Measurements from ENCODE around the gene TPRG1. TPM values are rescaled to one million over a fixed set of nuclear protein-coding genes. Genes with fewer than 3 reads are reported as not detected.

TPRG1 gene, protein sequence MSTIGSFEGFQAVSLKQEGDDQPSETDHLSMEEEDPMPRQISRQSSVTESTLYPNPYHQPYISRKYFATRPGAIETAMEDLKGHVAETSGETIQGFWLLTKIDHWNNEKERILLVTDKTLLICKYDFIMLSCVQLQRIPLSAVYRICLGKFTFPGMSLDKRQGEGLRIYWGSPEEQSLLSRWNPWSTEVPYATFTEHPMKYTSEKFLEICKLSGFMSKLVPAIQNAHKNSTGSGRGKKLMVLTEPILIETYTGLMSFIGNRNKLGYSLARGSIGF
- total RNA-seq = 1 to 10 TPM; 1.4 to 3.2 (median 2.2) TPM
- long read RNA-seq, donor 1, partial matches to known transcripts = 0 of 1 reads
- long read RNA-seq, donor 1, other reads (novel, unspliced or antisense) = 1 of 1 reads
- long read RNA-seq, donor 2, partial matches to known transcripts = 0 of 1 reads
- long read RNA-seq, donor 2, other reads (novel, unspliced or antisense) = 1 of 1 reads

- no peak for DNase-seq
- Histone ChIP-seq H3K36me3 (ENCODE audit: low read depth) (no peaks in the 10 kb centered on the region), H3K4me1 (ENCODE audit: low read depth) (peaks cover 4% of the 10 kb centered on the region), H3K9me3 (no peaks in the 10 kb centered on the region), H3K4me3 (no peak within 1 kb of the TSS)
- intact Hi-C loops (cut with DNase I, micrococcal nuclease) = no loop called here
- no peak for TF ChIP-seq CTCF (IDR thresholded peaks at IDR 0.05)
- ATAC-seq = peak; percentile 17
These were observed at the start of gene TPRG1 for GRCh38 chr3:189171707-189172106. TPRG1 (plus strand) TSS chr3:189171971; CDS start chr3:189207385, 35,414 bp downstream.

GRCh38 chr3:189122110-189122509, 49.7 kb upstream of the TPRG1 start:
- Histone ChIP-seq H3K4me1 (ENCODE audit: low read depth) (no peaks in the 10 kb centered on the region), H3K36me3 (ENCODE audit: low read depth) (no peaks in the 10 kb centered on the region), H3K9me3 (peaks cover 8% of the 10 kb centered on the region), H3K4me3 (no peak overlapping the region)
- intact Hi-C loops (cut with DNase I, micrococcal nuclease) = no loop called here
- TF ChIP-seq CTCF (IDR thresholded peaks at IDR 0.05) = no peak
- ATAC-seq (no peak), DNase-seq (no peak)

DNA sequence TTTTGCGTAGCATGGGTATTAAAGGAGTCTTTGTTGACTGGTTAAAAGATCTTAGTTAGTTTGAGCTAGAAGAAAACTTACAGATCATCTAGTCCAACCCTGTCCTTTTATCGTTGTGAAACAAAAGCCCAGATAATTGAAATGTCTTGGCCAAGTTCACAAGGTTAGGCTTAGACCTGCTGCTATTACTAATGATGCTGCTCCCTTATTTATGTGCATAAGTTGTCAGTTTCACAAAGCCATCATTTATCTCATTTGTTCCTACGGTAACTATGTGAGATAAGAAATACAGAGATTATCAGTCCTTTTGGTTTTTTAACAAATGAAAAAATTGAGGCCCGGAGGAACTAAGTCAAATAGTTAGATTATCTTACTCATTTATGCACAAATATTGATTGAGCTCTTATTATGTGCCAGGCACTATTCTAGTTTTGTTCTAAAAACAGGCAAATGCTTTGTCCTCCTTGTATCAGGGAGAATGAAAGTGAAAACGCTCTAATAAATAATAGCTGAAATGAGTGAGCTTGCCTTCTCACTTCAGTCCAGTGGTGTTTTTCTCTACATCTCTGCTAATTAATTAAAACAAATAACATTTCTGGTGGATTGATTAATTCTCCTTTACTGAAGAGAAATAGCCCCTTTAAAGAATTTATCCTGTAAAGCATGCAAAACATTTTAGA, 49.1 kb upstream of the TPRG1 start:
- TF ChIP-seq CTCF (IDR thresholded peaks at IDR 0.05) = no peak
- intact Hi-C loops (cut with DNase I, micrococcal nuclease) = no loop called here
- H3K4me1 ChIP-seq (ENCODE audit: low read depth) = no peaks in the 10 kb centered on the region
- H3K9me3 ChIP-seq = peaks cover 8% of the 10 kb centered on the region
- DNase-seq (no peak), ATAC-seq (no peak)
- H3K4me3 ChIP-seq = no peak overlapping the region
- no peaks in the 10 kb centered on the region for H3K36me3 ChIP-seq (ENCODE audit: low read depth)

DNA sequence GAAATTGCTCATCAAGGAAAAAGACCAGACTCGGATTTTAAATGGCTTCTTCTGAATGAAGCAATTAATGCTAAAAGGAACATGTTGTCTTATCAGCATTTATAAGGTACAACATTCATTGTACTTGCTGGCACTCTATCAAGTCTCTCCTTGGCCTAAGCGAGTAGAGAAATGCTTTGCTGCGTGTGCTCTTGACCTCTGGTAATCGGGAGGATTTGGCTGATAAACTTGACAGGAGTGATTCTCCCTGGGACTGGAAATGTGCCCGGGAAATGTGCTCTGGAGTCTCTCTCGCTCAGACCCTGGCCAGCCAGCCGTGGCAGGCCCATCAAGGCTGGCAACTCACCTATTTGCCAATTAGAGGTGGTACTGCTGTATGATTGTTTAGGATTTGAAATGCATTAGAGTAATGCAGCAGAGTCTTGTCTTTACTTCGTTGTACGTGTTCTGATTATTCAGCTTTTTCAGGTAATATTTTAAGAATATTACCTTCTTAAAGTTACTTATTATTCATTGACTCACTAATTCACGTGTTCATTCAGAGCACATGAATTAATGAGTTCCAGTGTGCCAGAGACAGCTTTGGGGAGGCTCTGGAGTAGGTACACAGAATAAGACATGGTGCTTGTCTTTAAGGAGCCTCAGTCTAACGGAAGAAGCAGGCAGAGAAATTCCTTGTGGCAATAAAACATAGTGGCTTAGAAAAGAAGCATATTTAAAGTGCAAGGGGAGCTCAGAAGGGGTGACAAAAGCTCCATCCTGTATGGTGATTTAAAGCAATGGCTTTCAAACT, 48.0 kb upstream of the TPRG1 start:
- H3K4me1 ChIP-seq (ENCODE audit: low read depth) = no peaks in the 10 kb centered on the region
- ATAC-seq = peak; percentile 39
- TF ChIP-seq CTCF (IDR thresholded peaks at IDR 0.05) = no peak
- intact Hi-C loops (cut with DNase I, micrococcal nuclease) = no loop called here
- no peaks in the 10 kb centered on the region for H3K36me3 ChIP-seq (ENCODE audit: low read depth)
- H3K4me3 ChIP-seq = no peak overlapping the region
- H3K9me3 ChIP-seq = peaks cover 8% of the 10 kb centered on the region
- no peak for DNase-seq

GRCh38 chr3:189132231-189132671, 39.5 kb upstream of the TPRG1 start:
- H3K9me3 ChIP-seq = no peaks in the 10 kb centered on the region
- no peak overlapping the region for H3K4me3 ChIP-seq
- DNase-seq (peak; percentile 46 to 79 (median 65)), ATAC-seq (peak; percentile 94)
- H3K36me3 ChIP-seq (ENCODE audit: low read depth) = no peaks in the 10 kb centered on the region
- peaks cover 12% of the 10 kb centered on the region for H3K4me1 ChIP-seq (ENCODE audit: low read depth)
- no peak for TF ChIP-seq CTCF (IDR thresholded peaks at IDR 0.05)
- intact Hi-C loops (cut with DNase I, micrococcal nuclease) = no loop called here
